Endothelial cell of umbilical vein (primary cell): ENCODE results near the gene FAM83C.

Experiments
- EZH2 ChIP-seq: IDR thresholded peaks from 2 replicates; pipeline ENCODE4 v1.6.1; 2012; ENCODE audit warnings: borderline replicate concordance, low read depth, mild to moderate bottlenecking, moderate library complexity, low read length, inconsistent platforms; ENCODE audit not compliant: severe bottlenecking
- POLR2A ChIP-seq: IDR thresholded peaks from 2 replicates; pipeline ENCODE4 v1.6.1; 2012; ENCODE audit warnings: low read depth, mild to moderate bottlenecking, control low read depth, low read length
- POLR2AphosphoS5 ChIP-seq: IDR thresholded peaks from 2 replicates; pipeline ENCODE4 v1.6.1; 2012; ENCODE audit warnings: low read depth, mild to moderate bottlenecking, control low read depth, low read length, moderate library complexity; ENCODE audit not compliant: insufficient read depth
- TF ChIP-seq, protein P1 (sequence below), 2 donors: IDR thresholded peaks; 1 replicate in 1 of 2; 2 replicates in 1 of 2; pipeline ENCODE4 v1.5.1; 2011; ENCODE audit warnings: low read length in 2 of 2, mild to moderate bottlenecking in 2 of 2, moderate library complexity in 2 of 2, control low read depth in 1 of 2, inconsistent platforms in 1 of 2, low read depth in 1 of 2; ENCODE audit not compliant: insufficient read depth in 1 of 2; ENCODE audit errors: extremely low read depth in 1 of 2

GRCh38 chr20:35303735-35304491 is 11.7 kb upstream of the FAM83C start:
- no peak for TF ChIP-seq POLR2A
- TF ChIP-seq, protein P1, sequence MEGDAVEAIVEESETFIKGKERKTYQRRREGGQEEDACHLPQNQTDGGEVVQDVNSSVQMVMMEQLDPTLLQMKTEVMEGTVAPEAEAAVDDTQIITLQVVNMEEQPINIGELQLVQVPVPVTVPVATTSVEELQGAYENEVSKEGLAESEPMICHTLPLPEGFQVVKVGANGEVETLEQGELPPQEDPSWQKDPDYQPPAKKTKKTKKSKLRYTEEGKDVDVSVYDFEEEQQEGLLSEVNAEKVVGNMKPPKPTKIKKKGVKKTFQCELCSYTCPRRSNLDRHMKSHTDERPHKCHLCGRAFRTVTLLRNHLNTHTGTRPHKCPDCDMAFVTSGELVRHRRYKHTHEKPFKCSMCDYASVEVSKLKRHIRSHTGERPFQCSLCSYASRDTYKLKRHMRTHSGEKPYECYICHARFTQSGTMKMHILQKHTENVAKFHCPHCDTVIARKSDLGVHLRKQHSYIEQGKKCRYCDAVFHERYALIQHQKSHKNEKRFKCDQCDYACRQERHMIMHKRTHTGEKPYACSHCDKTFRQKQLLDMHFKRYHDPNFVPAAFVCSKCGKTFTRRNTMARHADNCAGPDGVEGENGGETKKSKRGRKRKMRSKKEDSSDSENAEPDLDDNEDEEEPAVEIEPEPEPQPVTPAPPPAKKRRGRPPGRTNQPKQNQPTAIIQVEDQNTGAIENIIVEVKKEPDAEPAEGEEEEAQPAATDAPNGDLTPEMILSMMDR (IDR thresholded peaks at IDR 0.05; ENCODE audit: extremely low read depth in 1 of 2, insufficient read depth in 1 of 2, low read depth in 1 of 2, low read length in 2 of 2): peak; percentile 93 to 95
- TF ChIP-seq POLR2AphosphoS5: peak; percentile 38
- no peak for TF ChIP-seq EZH2
